Peyer's patch (tissue), 4 donors: ENCODE data around the gene LINGO1. TPM values are rescaled to one million over a fixed set of nuclear protein-coding genes. Genes with fewer than 3 reads are reported as not detected.

Source experiments
- DNase-seq, 3 donors: peaks; one replicate each; pipeline ENCODE4 v3.0.0-alpha.2; 2017 to 2019
- H3K27ac ChIP-seq, 4 donors: fragments of 200-600 bp; sonication (generic); one replicate each; pipeline ENCODE4 v1.5.1; 2016 to 2019
- H3K27me3 ChIP-seq, 2 donors: fragments of 200-600 bp; sonication (generic); one replicate each; pipeline ENCODE4 v1.5.1; 2019
- H3K36me3 ChIP-seq, 3 donors: fragments of 200-600 bp; sonication (generic); one replicate each; pipeline ENCODE4 v1.5.1; 2016 to 2019
- H3K4me1 ChIP-seq, 4 donors: fragments of 200-600 bp; sonication (generic); one replicate each; pipeline ENCODE4 v1.5.1; 2016 to 2019
- H3K4me3 ChIP-seq, 4 donors: fragments of 200-600 bp; sonication (generic); 1 replicate in 3 of 4; 2 replicates in 1 of 4; pipeline ENCODE4 v1.5.1; 2016 to 2019; ENCODE audit warnings: mild to moderate bottlenecking in 1 of 4
- H3K9me3 ChIP-seq, 4 donors: fragments of 200-600 bp; sonication (generic); one replicate each; pipeline ENCODE4 v1.5.1; 2016 to 2019; ENCODE audit warnings: mild to moderate bottlenecking in 1 of 4
- POLR2A ChIP-seq, 2 donors: fragments of 450-650 bp; IDR thresholded peaks; one replicate each; pipeline ENCODE4 v1.5.1; 2017; ENCODE audit warnings: antibody characterized with exemption in 2 of 2, mild to moderate bottlenecking in 2 of 2, moderate library complexity in 2 of 2
- total RNA-seq, 4 donors: library from RNA; depleted of rRNA; stranded (reverse); fragments of >200 nt; gene quantifications; one replicate each; pipeline ENCODE4 v1.1.0, GENCODE V29; 2016
- TF ChIP-seq, protein P1 (sequence below), 6 experiments: fragments of 450-650 bp in 4 of 6; fragments of 200-600 bp in 2 of 6; sonication (generic) in 1 of 6; IDR thresholded peaks; one replicate each; pipeline ENCODE4 v1.5.1; 2017 to 2019; ENCODE audit warnings: antibody characterized with exemption in 6 of 6, mild to moderate bottlenecking in 3 of 6, moderate library complexity in 1 of 6

LINGO1 gene
- total RNA-seq, 4 donors from 2014 or later = 3.0 TPM; not detected in 3

DNA sequence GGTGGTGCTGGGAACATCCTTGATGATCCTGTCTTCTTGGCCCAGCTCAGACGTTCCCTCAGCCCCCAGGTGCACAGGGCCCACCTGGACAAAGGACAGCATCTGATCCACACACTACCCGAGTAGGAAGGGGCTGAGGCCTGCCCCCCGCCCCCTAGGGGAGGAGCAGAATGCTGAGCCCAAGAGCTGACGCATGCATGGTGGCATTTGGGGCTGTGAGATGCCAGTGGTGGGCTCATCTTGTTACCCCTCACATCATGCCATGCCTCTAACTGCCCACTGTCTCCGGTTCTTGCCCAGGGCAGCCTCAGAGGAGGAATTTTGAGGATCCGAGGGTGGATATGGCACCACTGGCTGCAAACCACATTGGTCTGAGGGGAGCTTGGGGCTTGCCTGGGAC lies 61.5 kb downstream of the LINGO1 start:
- no peaks in the 10 kb centered on the region for H3K36me3 ChIP-seq
- TF ChIP-seq, protein P1, sequence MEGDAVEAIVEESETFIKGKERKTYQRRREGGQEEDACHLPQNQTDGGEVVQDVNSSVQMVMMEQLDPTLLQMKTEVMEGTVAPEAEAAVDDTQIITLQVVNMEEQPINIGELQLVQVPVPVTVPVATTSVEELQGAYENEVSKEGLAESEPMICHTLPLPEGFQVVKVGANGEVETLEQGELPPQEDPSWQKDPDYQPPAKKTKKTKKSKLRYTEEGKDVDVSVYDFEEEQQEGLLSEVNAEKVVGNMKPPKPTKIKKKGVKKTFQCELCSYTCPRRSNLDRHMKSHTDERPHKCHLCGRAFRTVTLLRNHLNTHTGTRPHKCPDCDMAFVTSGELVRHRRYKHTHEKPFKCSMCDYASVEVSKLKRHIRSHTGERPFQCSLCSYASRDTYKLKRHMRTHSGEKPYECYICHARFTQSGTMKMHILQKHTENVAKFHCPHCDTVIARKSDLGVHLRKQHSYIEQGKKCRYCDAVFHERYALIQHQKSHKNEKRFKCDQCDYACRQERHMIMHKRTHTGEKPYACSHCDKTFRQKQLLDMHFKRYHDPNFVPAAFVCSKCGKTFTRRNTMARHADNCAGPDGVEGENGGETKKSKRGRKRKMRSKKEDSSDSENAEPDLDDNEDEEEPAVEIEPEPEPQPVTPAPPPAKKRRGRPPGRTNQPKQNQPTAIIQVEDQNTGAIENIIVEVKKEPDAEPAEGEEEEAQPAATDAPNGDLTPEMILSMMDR (IDR thresholded peaks at IDR 0.05) = no peak
- TF ChIP-seq POLR2A (IDR thresholded peaks at IDR 0.05) = no peak
- no peaks in the 10 kb centered on the region for H3K27me3 ChIP-seq
- H3K27ac ChIP-seq = no peak overlapping the region
- DNase-seq = no peak
- no peak overlapping the region for H3K4me3 ChIP-seq
- H3K9me3 ChIP-seq = no peaks in the 10 kb centered on the region
- H3K4me1 ChIP-seq = peaks cover 0 to 6% (median 0%) of the 10 kb centered on the region in 4 donors

DNA sequence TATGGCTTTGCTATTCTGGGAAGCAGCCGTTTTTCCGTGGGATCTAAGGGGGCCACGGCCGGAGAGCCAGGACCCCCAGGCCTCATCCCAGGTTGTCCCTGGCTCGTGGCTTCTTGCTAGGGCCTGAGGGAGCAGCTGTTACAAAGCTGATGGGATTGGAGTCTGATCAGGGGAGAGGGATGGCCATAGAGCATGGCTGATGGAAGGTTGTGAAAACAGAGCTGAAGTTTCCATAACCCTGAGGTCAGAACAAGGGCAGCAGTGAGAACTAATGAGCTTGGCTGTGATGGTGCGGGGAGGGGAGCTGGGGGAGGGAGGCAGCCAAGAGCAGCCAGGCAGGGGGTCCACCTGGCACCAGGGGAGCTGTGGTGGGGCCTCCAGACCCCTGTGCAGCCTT lies 63.0 kb downstream of the LINGO1 start:
- TF ChIP-seq POLR2A (IDR thresholded peaks at IDR 0.05) = no peak
- TF ChIP-seq, protein P1 (IDR thresholded peaks at IDR 0.05) = no peak
- no peaks in the 10 kb centered on the region for H3K27me3 ChIP-seq
- H3K4me1 ChIP-seq = peaks cover 0 to 6% (median 0%) of the 10 kb centered on the region in 4 donors
- peak overlapping the region in 1 of 4 donors; percentile 31 for H3K27ac ChIP-seq
- H3K4me3 ChIP-seq = peak overlapping the region in 2 of 4 donors; percentile 2 to 42
- DNase-seq = no peak
- no peaks in the 10 kb centered on the region for H3K36me3 ChIP-seq
- no peaks in the 10 kb centered on the region for H3K9me3 ChIP-seq

DNA sequence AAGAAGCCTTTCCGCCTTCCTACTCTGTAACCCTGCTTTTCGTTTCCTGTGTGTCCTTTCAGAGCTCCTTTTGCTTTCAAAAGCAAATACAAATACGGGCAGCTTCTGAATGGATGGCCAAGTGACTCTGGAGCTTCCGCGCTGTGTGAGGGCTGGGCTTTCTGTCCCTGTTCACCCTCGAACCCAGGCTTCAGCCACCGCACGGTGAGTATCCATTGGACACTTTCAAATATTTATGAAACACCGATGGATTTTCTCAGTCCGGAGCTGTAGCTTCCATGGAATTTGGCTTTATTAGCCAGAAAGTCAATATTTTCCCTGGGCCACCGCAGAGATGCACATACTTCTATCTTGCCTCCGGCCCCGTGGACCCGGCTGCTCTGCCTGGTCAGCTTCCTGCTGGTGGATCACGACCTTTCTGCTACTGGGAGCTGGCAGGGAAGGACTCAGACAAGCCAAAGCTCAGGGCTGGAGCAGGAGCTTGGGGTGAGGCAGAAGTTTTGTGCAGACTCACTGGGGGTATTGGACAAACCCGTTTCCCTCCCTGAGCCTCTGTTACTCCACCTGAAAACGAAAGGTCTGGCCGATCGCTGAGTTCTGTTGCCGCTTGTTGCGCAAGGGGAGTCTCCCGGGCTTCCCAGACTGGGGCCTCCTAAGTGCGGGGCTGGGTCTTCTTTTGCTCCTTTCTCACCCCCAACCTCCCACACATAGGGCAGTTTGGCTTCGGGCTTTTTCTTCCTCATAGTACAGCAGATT lies 63.6 kb downstream of the LINGO1 start:
- Histone ChIP-seq H3K9me3 (no peaks in the 10 kb centered on the region), H3K4me1 (peaks cover 0 to 6% (median 0%) of the 10 kb centered on the region in 4 donors), H3K27me3 (no peaks in the 10 kb centered on the region), H3K36me3 (no peaks in the 10 kb centered on the region), H3K27ac (peak overlapping the region in 1 of 4 donors; percentile 31), H3K4me3 (peak overlapping the region in 2 of 4 donors; percentile 2 to 42)
- DNase-seq = no peak
- no peak for TF ChIP-seq POLR2A (IDR thresholded peaks at IDR 0.05)
- TF ChIP-seq, protein P1 (IDR thresholded peaks at IDR 0.05) = no peak

DNA sequence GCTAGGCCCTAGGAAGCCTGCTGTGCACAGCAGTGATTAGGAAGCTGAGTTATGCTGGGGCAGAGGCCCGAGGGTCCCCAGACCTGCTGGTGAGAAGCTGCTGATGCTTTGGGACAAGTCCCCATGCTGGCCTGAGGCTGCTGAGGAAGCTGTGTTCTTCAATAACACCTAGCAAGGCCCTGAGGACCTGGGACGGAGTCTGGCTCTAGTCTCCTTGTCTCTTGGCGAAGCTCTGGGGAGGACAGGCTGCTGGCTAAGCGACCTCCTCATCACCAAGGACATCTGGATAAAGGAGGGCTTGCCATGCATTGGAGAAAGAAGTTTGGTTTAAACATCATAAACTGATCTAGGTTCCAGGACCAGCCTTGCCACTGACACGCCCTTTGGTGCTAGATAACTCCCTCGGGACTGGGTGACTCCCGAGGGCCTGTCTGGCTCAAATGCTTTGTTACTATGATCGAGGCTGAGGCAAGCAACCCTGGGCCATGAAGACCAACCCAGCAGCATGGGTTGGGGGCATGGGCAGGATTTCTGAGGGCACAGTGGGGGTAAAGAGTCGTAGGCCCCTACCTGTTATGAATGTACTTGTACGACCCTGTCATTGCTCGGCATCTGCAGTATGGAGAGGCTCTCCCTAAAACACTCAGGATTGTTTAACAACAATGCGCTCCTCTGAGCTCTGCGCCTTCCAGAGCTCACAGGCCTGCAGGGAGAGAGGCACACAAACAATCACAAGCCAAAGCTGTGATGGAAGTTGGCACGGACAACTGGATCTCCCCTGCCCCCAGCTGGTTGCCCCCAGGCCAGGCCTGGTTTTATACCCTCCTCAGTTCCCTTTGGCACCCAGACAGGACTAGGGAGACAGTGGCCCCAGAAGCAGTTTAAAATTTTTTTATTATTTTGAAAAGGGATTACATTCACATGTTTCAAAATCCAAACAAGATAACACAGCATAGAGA lies 64.4 kb downstream of the LINGO1 start:
- H3K4me3 ChIP-seq = no peak overlapping the region
- H3K27me3 ChIP-seq = no peaks in the 10 kb centered on the region
- no peak for TF ChIP-seq POLR2A (IDR thresholded peaks at IDR 0.05)
- TF ChIP-seq, protein P1 (IDR thresholded peaks at IDR 0.05) = no peak
- H3K36me3 ChIP-seq = no peaks in the 10 kb centered on the region
- no peak for DNase-seq
- peaks cover 0 to 6% (median 0%) of the 10 kb centered on the region in 4 donors for H3K4me1 ChIP-seq
- peak overlapping the region in 1 of 4 donors; percentile 17 for H3K27ac ChIP-seq
- no peaks in the 10 kb centered on the region for H3K9me3 ChIP-seq

DNA sequence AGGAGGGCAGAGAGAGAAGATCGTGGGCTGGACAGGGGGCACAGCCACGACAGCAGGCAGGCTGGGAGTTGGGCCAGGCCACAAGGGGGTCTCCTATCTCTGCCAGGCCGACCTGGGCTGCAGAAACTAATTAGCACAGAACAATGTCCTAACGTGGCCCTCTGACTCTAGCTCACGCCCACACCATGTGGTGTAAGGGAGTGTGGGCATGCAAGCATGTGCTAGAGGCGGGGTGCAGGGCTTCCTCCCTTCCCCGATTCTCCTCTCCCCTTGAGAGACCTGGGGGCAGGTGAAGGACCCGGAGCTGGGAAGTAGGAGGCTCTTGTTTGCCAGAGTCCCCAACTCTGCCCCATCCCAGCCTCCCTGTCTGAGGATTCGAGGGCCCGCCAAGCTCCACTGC lies 65.5 kb downstream of the LINGO1 start:
- Histone ChIP-seq H3K27ac (no peak overlapping the region), H3K4me3 (no peak overlapping the region), H3K27me3 (no peaks in the 10 kb centered on the region), H3K9me3 (no peaks in the 10 kb centered on the region), H3K36me3 (no peaks in the 10 kb centered on the region), H3K4me1 (peaks cover 0 to 6% (median 0%) of the 10 kb centered on the region in 4 donors)
- TF ChIP-seq, protein P1 (IDR thresholded peaks at IDR 0.05) = no peak
- no peak for TF ChIP-seq POLR2A (IDR thresholded peaks at IDR 0.05)
- DNase-seq = no peak
